Measurements from ENCODE around the gene USF3.

DNA sequence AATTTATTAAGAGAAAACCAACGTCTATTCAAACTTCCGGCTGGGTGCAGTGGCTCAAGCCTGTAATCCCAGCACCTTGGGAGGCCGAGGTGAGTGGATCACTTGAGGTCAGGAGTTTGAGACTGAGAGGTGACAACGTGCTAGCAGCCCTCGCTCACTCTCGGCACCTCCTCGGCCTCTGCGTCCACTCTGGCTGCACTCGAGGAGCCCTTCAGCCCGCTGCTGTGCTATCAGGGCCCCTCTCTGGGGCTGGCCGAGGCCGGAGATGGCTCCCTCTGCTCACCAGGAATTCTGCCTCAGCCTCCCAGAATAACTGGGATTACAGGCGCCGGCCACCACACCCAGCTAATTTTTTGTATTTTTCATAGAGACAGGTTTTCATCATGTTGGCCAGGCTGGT is 58.7 kb downstream of the USF3 start:
- TF ChIP-seq, protein P1, sequence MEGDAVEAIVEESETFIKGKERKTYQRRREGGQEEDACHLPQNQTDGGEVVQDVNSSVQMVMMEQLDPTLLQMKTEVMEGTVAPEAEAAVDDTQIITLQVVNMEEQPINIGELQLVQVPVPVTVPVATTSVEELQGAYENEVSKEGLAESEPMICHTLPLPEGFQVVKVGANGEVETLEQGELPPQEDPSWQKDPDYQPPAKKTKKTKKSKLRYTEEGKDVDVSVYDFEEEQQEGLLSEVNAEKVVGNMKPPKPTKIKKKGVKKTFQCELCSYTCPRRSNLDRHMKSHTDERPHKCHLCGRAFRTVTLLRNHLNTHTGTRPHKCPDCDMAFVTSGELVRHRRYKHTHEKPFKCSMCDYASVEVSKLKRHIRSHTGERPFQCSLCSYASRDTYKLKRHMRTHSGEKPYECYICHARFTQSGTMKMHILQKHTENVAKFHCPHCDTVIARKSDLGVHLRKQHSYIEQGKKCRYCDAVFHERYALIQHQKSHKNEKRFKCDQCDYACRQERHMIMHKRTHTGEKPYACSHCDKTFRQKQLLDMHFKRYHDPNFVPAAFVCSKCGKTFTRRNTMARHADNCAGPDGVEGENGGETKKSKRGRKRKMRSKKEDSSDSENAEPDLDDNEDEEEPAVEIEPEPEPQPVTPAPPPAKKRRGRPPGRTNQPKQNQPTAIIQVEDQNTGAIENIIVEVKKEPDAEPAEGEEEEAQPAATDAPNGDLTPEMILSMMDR (IDR thresholded peaks at IDR 0.05) = no peak
- TF ChIP-seq POLR2A (IDR thresholded peaks at IDR 0.05) = no peak
